Mesendoderm (in vitro differentiated cells): ENCODE data around the gene LCE4A.
"Not testable (repeated sequence)": the region's sequence is repeated elsewhere in the genome, so short reads cannot be mapped to it uniquely, and the experiment has no call there.

Experiments
- DNase-seq: peaks from one replicate; pipeline ENCODE4 v3.0.0; 2013
- H2AK5ac ChIP-seq: 2 replicates; pipeline ENCODE4 v1.6.1; 2013; ENCODE audit warnings: low read length, inconsistent platforms
- H2BK120ac ChIP-seq: 2 replicates; pipeline ENCODE4 v1.6.1; 2013; ENCODE audit warnings: low read depth, mild to moderate bottlenecking, low read length, moderate library complexity, mixed read lengths
- H2BK15ac ChIP-seq: replicated peaks from 2 replicates; pipeline ENCODE4 v1.6.1; 2013; ENCODE audit warnings: low read depth, mild to moderate bottlenecking, moderate library complexity
- H2BK5ac ChIP-seq: 2 replicates; pipeline ENCODE4 v1.6.1; 2013; ENCODE audit warnings: low read length, inconsistent platforms
- H3K18ac ChIP-seq: 2 replicates; pipeline ENCODE4 v1.6.1; 2013; ENCODE audit warnings: mild to moderate bottlenecking, low read length, mixed read lengths
- H3K23ac ChIP-seq: one replicate; pipeline ENCODE4 v1.6.1; 2013; ENCODE audit warnings: low read length
- H3K27ac ChIP-seq: 2 replicates; pipeline ENCODE4 v1.5.1; 2013; ENCODE audit warnings: low read depth, mild to moderate bottlenecking, inconsistent platforms, low read length, moderate library complexity
- H3K27me3 ChIP-seq: 2 replicates; pipeline ENCODE4 v1.6.1; 2013; ENCODE audit warnings: low read length, control low read depth, mild to moderate bottlenecking, inconsistent platforms; ENCODE audit not compliant: insufficient read depth, poor library complexity
- H3K36me3 ChIP-seq: 2 replicates; pipeline ENCODE4 v1.6.1; 2013; ENCODE audit warnings: low read length, inconsistent platforms; ENCODE audit not compliant: control insufficient read depth, insufficient read depth
- H3K4ac ChIP-seq: one replicate; pipeline ENCODE4 v1.6.1; 2013; ENCODE audit warnings: low read depth, mild to moderate bottlenecking, low read length, moderate library complexity
- H3K4me1 ChIP-seq: 2 replicates; pipeline ENCODE4 v1.6.1; 2013; ENCODE audit warnings: low read depth, low read length, inconsistent platforms; ENCODE audit not compliant: control insufficient read depth
- H3K4me2 ChIP-seq: 2 replicates; pipeline ENCODE4 v1.6.1; 2013; ENCODE audit warnings: low read length
- H3K4me3 ChIP-seq: 2 replicates; pipeline ENCODE4 v1.5.1; 2013; ENCODE audit warnings: mild to moderate bottlenecking, low read length
- H3K56ac ChIP-seq: one replicate; pipeline ENCODE4 v1.6.1; 2013; ENCODE audit warnings: low read length
- H3K79me1 ChIP-seq: 2 replicates; pipeline ENCODE4 v1.6.1; 2013; ENCODE audit warnings: low read length, inconsistent platforms
- H3K79me2 ChIP-seq: 2 replicates; pipeline ENCODE4 v1.6.1; 2013; ENCODE audit warnings: mild to moderate bottlenecking, low read length; ENCODE audit not compliant: control insufficient read depth, insufficient read depth
- H3K9ac ChIP-seq: 2 replicates; pipeline ENCODE4 v1.6.1; 2013; ENCODE audit warnings: low read length, inconsistent platforms
- H4K5ac ChIP-seq: one replicate; pipeline ENCODE4 v1.6.1; 2013; ENCODE audit warnings: low read length
- H4K8ac ChIP-seq: one replicate; pipeline ENCODE4 v1.6.1; 2013; ENCODE audit warnings: low read depth, mild to moderate bottlenecking, control low read depth, low read length, moderate library complexity
- WGBS: extraction: QIAGEN DNeasy Blood & Tissue Kit; methylation state at CpG from one replicate; pipeline ENCODE4 v1.1.7; 2013; ENCODE audit warnings: low lambda C conversion rate, missing lambda C conversion rate; ENCODE audit not compliant: insufficient coverage; ENCODE audit errors: extremely low coverage; 5-methylcytosine and 5-hydroxymethylcytosine counted together

LCE4A gene

GRCh38 chr1:152674983-152675382 lies 33.0 kb upstream of the LCE4A start, which contains the start of gene LCE2C:
TSS of gene LCE2C (plus strand) at chr1:152675279. CDS start at chr1:152676016, 737 bp downstream.
- H3K9ac ChIP-seq, H3K36me3 ChIP-seq, H2AK5ac ChIP-seq, H3K56ac ChIP-seq, H2BK5ac ChIP-seq, H3K4me2 ChIP-seq, H2BK120ac ChIP-seq, H3K27me3 ChIP-seq, H3K79me2 ChIP-seq, H3K4me3 ChIP-seq, H4K5ac ChIP-seq, H4K8ac ChIP-seq, H2BK15ac ChIP-seq, H3K79me1 ChIP-seq, H3K18ac ChIP-seq, H3K4ac ChIP-seq, H3K23ac ChIP-seq, H3K27ac ChIP-seq, DNase-seq, H3K4me1 ChIP-seq: not testable (repeated sequence)
- no CpG with 5 or more reads among the region's 3 CpGs for WGBS

- Histone ChIP-seq H3K18ac (no peak overlapping the region), H2BK15ac (no peak overlapping the region), H2BK5ac (no peak overlapping the region), H4K8ac (no peak overlapping the region), H3K56ac (no peak overlapping the region), H2AK5ac (no peak overlapping the region), H3K4ac (no peak overlapping the region), H3K27me3 (no peaks in the 10 kb centered on the region), H3K23ac (no peak overlapping the region), H2BK120ac (no peak overlapping the region), H3K27ac (no peak overlapping the region), H3K4me1 (no peaks in the 10 kb centered on the region), H3K4me2 (no peak overlapping the region), H3K79me1 (no peaks in the 10 kb centered on the region), H3K4me3 (no peak overlapping the region), H3K79me2 (no peaks in the 10 kb centered on the region), H3K36me3 (no peaks in the 10 kb centered on the region), H3K9ac (no peak overlapping the region), H4K5ac (no peak overlapping the region)
- DNase-seq, result no peak
- WGBS, result no CpG with 5 or more reads among the region's 6 CpGs
Measured at GRCh38 chr1:152679459-152679858, 28.5 kb upstream of the LCE4A start.

GRCh38 chr1:152681616-152682015 lies 26.3 kb upstream of the LCE4A start:
- Histone ChIP-seq H3K79me1 (no peaks in the 10 kb centered on the region), H3K4me2 (no peak overlapping the region), H4K8ac (no peak overlapping the region), H4K5ac (no peak overlapping the region), H2BK120ac (no peak overlapping the region), H3K36me3 (no peaks in the 10 kb centered on the region), H3K27me3 (no peaks in the 10 kb centered on the region), H2BK5ac (no peak overlapping the region), H3K79me2 (no peaks in the 10 kb centered on the region), H2BK15ac (no peak overlapping the region), H3K4me3 (no peak overlapping the region), H3K4ac (no peak overlapping the region), H3K23ac (no peak overlapping the region), H3K4me1 (no peaks in the 10 kb centered on the region), H3K27ac (no peak overlapping the region), H2AK5ac (no peak overlapping the region), H3K56ac (no peak overlapping the region), H3K18ac (no peak overlapping the region), H3K9ac (no peak overlapping the region)
- no peak for DNase-seq
- no CpG with 5 or more reads among the region's 2 CpGs for WGBS

GRCh38 chr1:152683846-152684245 lies 24.1 kb upstream of the LCE4A start:
- Histone ChIP-seq H3K27me3 (no peaks in the 10 kb centered on the region), H3K23ac (no peak overlapping the region), H3K79me2 (no peaks in the 10 kb centered on the region), H2AK5ac (no peak overlapping the region), H3K4me2 (no peak overlapping the region), H2BK120ac (no peak overlapping the region), H3K27ac (no peak overlapping the region), H3K9ac (no peak overlapping the region), H3K4me3 (no peak overlapping the region), H3K36me3 (no peaks in the 10 kb centered on the region), H3K56ac (no peak overlapping the region), H2BK15ac (no peak overlapping the region), H3K18ac (no peak overlapping the region), H4K5ac (no peak overlapping the region), H3K79me1 (no peaks in the 10 kb centered on the region), H3K4me1 (no peaks in the 10 kb centered on the region), H4K8ac (no peak overlapping the region), H3K4ac (no peak overlapping the region), H2BK5ac (no peak overlapping the region)
- no peak for DNase-seq

GRCh38 chr1:152685823-152686222 lies 22.1 kb upstream of the LCE4A start, which contains the start of gene LCE2B:
TSS of gene LCE2B (plus strand) at chr1:152686123. CDS start at chr1:152686844, 721 bp downstream.
- not testable (repeated sequence) for H2BK5ac ChIP-seq, H2BK15ac ChIP-seq, H3K56ac ChIP-seq, H3K4me2 ChIP-seq, H2BK120ac ChIP-seq, H4K8ac ChIP-seq, H3K18ac ChIP-seq, H3K23ac ChIP-seq, H3K4me1 ChIP-seq, H4K5ac ChIP-seq, H3K9ac ChIP-seq, H2AK5ac ChIP-seq, H3K27ac ChIP-seq, DNase-seq, H3K27me3 ChIP-seq, H3K79me1 ChIP-seq, H3K4ac ChIP-seq, H3K79me2 ChIP-seq, H3K36me3 ChIP-seq, H3K4me3 ChIP-seq
- WGBS, result no CpG with 5 or more reads among the region's 4 CpGs
